NCI-H128 (cell line): ENCODE results near the gene METAP1D.
A peak's percentile ranks its signal among the peaks of the same experiment; 100 is the strongest.
"Not testable (repeated sequence)": the region's sequence is repeated elsewhere in the genome, so short reads cannot be mapped to it uniquely, and the experiment has no call there.

ENCODE experiments used
- DNase-seq: peaks from one replicate; lab custom pipeline; 2025; ENCODE audit not compliant: unreplicated experiment; lab: John Stamatoyannopoulos, UW

METAP1D gene

GRCh38 chr2:171999604-172000469 is at the start of gene METAP1D:
TSS of gene METAP1D (plus strand) at chr2:171999953. CDS start at chr2:171999970, 17 bp downstream.
- DNase-seq, result peak; percentile 53

DNA sequence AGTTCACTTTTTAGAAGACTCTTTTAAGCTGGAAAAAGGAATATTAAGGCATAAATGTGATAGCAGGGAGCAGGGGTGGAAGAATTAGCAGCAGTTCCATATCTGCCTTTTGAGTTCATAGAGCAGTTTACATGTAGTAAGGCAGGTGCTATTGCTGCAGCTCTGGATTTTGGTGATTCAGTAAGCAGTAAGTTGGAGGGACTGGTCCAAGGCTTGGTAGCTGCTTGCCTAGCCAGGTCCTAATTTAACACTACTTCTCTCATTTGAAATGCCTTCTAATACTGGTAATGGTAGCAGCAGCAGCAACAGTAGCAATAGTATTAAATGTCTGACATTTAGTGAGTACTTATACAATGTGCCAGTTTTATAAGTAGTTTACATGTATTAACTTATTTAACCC is 47.5 kb upstream of the METAP1D start:
- DNase-seq, result no peak

- no peak for DNase-seq
Observed at GRCh38 chr2:171952748-171953147, 47.0 kb upstream of the METAP1D start.

DNA sequence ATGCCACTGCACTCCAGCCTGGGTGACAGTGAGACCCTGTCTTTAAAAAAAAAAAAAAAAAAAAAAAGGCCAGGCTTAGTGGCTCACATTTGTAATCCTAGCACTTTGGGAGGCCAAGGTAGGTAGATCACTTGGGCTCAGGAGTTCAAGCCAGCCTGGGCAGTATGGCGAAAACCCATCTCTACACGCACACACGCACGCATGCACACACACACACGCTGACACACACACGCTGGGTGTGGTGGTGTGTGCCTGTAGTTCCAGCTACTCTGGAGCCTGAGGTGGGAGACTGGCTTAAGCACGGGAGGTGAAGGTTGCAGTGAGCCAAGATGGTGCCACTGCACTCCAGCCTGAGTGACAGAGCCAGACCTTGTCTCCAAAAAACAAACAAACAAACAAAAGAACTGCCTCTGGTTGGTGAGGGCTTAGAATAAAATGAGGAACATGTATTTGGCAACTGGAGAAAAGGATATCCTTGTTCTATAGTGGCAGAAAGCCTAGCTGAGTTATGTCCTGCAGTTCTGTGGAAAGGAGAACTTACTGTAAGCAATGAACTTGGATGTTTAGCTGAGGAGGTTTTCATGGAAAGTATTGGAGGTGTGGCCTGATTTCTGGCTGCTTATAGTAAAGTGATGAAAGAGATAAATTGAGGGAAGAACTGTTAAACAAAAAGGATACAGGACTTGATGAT is 43.5 kb upstream of the METAP1D start:
- no peak for DNase-seq

GRCh38 chr2:171957061-171957460 is 42.7 kb upstream of the METAP1D start:
- no peak for DNase-seq

- no peak for DNase-seq
Observed at GRCh38 chr2:171958475-171958874, 41.3 kb upstream of the METAP1D start.

DNA sequence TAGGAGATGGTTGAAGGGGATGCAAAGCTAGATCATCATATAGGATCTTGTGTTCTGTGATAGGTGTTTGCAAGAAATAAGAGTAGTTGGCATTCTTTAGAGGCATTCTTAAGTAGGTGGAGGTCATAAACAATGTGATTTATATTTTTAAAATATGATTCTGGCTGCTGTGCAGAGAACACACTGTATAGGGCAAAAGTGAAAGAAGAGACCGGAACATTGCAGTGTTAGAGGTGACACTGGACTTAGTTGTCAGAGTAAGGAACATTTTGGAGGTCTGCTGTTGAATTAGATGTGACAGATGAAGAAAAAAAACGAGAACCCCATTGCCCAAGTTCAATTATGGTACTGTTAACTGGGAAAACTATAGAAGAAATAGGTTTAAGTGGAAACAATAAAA is 39.8 kb upstream of the METAP1D start:
- DNase-seq, result no peak

- DNase-seq, result no peak
Observed at GRCh38 chr2:171960570-171960969, 39.2 kb upstream of the METAP1D start.

DNA sequence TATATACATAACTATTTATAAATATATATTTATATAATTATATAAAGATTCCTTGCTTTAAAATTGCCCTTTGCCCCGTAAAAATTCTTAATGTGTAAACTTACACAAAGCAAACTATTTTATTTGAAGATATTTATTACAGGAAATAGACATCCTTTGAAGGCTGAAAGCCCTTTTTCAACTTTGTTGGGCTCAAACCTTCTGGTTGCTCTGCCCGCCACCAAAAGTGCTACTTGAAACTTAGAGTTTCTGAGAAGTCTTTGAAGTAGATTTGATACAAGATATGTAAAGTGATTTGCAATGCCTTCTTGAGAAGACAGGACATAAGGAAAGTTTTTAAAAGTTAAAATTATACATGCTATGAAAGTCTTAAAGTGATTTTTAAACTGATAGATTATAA is 36.6 kb upstream of the METAP1D start:
- no peak for DNase-seq

DNA sequence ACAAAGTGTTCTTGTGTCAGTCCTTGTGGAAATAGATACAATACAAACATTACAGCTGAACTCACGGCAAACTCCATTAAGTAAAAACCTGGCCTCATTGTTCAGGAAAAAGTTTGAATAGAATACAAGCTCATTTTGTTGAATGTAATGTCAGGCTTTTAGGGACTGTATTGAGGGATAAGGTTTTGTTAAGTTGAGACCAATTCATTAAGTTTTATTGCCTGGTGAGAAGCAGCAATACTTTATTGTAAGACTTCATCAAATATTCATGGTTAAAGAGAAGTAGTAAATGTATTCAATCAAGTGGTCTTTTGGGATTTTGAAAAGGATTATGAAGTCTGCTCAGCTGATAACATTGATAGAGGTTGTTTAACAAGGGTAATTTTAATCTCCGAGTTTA is 35.4 kb upstream of the METAP1D start:
- no peak for DNase-seq

DNA sequence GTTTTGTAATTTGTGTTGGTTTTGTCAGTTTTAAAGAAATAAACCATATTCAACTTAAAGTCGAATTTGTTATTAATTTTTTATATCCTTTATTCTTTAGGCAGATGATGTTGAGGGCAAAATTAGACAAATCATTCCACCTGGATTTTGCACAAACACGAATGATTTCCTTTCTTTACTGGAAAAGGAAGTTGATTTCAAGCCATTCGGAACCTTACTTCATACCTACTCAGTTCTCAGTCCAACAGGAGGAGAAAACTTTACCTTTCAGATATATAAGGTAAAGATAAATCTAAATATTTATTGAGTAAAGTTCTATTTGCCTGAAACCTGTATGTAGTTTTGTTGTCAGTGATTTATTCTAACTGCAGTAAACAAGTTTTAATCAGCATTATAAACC is 34.5 kb upstream of the METAP1D start:
- DNase-seq, result no peak

DNA sequence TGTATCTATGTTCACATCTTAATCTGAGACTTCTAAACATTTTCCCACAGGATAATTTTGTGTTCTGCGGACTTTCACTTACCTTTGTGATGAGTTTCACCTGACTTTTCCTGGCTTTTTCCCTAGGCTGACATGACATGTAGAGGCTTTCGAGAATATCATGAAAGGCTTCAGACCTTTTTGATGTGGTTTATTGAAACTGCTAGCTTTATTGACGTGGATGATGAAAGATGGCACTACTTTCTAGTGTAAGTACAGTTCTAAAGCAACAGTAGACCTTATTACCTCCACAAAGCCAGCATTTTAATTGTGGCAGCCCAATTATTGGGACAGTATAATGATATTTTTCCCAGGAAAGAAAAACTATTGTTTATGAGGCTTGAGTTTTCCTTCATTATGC is 34.1 kb upstream of the METAP1D start:
- DNase-seq, result no peak

DNA sequence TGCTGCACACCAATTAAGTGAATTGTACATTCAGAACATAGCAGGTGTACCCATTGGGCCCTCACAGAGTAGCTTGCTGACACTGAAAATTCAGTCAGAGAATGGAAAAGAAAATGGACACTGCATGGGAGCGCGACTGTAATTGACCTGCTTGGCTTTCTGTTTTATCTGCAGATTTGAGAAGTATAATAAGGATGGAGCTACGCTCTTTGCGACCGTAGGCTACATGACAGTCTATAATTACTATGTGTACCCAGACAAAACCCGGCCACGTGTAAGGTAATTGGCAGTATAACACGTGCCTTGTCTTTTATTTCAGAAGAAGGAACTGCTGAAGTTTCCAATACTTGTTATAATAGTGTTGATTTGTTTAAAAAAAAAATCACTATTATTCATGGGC is 33.5 kb upstream of the METAP1D start:
- DNase-seq, result no peak

GRCh38 chr2:171966688-171967087 is 33.1 kb upstream of the METAP1D start:
- no peak for DNase-seq

DNA sequence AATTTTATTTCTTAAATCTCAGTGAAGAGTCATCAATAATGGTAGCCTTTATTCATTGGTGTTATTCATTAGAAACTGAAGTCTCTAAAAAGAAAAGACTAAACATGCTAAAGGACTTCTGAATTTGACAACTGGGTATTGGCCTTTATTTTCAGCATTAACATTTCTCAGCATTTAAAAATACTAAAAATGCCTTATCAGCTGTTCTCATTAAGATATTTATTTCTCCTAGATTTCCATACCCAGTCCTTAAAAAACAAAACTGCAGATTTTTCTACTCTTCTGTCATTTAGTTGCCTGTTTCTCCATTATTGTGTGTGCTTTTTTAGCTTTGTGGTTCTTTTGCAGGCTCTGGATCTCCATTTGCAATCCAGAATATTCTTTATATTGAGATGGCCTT is 31.2 kb upstream of the METAP1D start:
- no peak for DNase-seq

GRCh38 chr2:171972329-171972982 is 27.3 kb upstream of the METAP1D start:
- DNase-seq, result no peak

GRCh38 chr2:171979103-171979502 is 20.6 kb upstream of the METAP1D start:
- DNase-seq, result no peak

DNA sequence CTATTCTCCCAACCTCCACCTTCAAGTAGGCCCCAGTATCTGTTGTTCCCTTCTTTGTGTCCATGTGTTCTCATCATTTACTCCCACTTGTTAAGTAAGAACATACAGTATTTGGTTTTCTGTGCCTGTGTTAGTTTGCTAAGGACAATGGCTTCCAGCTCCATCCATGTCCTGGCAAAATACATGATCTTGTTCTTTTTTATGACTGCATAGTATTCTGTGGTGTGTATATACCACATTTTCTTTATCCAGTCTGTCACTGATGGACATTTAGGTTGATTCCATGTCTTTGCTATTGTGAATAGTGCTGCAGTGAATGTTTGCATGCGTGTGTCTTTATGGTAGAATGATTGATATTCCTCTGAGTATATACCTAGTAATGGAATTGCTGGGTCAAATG is 15.8 kb upstream of the METAP1D start:
- not testable (repeated sequence) for DNase-seq

DNA sequence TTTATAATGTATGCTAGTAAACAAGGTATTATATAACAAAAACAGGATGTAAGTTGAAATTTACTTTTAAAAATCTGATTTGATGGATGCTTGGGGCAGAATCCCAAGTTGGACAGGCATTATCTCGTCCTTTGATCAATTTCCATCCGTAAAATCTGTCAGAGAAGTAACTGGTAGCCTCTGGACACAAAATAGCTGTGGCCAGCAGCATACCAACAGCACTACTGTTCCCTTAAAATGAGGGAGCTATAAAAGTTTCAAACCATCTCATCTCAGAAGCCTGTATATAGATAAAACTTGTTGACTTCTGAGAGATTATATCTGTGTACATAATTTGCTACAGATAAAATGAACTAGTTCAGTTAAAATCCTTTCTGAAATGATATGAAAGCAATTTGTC is 14.7 kb upstream of the METAP1D start:
- no peak for DNase-seq

DNA sequence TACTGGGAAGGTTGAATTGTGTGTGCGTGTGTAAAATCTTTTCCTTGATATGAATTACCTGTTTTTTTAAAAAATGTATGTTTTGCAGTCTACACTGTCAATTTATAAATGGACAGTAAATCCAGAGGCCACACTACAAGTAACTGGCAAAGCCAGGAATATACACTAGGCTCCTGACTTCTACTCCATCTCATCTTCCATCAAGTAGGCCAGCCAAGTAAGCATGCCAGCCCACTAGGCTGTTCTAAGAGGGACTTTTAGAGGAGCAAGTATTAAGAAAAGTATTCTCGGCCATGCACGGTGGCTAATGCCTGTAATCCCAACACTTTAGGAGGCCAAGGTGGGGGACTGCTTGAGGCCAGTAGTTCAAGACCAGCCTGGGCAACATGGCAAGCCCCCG is 13.0 kb upstream of the METAP1D start:
- DNase-seq, result no peak

GRCh38 chr2:171991027-171991426 is 8.7 kb upstream of the METAP1D start:
- no peak for DNase-seq

DNA sequence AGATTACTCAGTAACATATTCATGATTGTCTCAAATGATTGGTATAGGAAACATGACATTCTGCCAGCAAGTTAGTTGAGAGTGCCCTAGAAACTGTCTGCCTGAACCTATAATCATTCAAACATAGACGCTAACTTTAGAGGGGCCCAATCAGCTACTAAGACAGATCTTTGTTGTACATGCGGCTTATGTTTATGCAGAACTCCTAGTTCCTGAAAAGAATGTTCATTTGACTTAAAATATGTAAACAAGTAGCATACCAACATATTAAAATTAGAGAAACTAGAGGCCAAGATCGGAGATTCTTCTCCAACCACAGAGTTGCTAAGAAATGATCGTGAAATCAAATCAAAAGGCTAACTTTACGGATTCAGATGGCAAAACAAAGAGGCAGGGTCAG is 4.2 kb upstream of the METAP1D start:
- no peak for DNase-seq
